Measurements from ENCODE around the gene ZRANB3. TPM values are rescaled to one million over a fixed set of nuclear protein-coding genes. Genes with fewer than 3 reads are reported as not detected.
"Not testable (repeated sequence)": the region's sequence is repeated elsewhere in the genome, so short reads cannot be mapped to it uniquely, and the experiment has no call there.

The ZRANB3 gene
- total RNA-seq, 1 experiment from 2014 or later, result 16.3 TPM

DNA sequence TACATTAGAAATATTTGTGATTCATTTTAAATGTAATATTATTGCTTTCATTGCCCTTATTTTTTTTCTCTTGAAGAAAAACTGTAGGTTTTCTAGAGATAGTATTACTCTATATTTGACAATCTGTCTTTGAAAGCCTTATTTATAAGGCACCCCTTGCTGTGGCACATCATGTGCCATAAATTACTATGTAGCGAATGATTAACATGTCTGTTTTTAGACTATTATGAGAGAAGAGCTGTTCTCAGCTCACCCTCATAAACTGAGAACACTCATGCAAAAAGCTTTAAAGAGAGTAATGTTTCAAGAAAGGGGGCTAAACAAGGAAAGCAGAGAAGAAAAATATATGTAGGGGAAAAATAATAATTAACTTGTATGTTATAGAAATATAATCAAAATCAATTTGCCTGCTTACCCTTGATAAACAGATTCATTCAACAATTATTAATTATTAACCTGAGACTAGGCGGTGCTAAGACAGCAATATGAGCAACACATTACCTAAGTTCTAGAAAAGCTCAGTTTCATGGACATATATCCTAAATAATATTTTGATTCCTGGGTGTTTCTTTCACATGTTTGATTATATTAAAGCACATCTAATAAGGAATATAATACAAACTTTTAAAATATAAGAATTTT lies 409.9 kb downstream of the ZRANB3 start:
- intact Hi-C loops (cut with micrococcal nuclease), result loop anchor here (10.0 kb wide), 1 partner anchor 66 kb away; the partner anchor contains the start of gene RAB3GAP1
- BruUV-seq (replicated peaks), result no TSS peak
- TF ChIP-seq, protein P1, sequence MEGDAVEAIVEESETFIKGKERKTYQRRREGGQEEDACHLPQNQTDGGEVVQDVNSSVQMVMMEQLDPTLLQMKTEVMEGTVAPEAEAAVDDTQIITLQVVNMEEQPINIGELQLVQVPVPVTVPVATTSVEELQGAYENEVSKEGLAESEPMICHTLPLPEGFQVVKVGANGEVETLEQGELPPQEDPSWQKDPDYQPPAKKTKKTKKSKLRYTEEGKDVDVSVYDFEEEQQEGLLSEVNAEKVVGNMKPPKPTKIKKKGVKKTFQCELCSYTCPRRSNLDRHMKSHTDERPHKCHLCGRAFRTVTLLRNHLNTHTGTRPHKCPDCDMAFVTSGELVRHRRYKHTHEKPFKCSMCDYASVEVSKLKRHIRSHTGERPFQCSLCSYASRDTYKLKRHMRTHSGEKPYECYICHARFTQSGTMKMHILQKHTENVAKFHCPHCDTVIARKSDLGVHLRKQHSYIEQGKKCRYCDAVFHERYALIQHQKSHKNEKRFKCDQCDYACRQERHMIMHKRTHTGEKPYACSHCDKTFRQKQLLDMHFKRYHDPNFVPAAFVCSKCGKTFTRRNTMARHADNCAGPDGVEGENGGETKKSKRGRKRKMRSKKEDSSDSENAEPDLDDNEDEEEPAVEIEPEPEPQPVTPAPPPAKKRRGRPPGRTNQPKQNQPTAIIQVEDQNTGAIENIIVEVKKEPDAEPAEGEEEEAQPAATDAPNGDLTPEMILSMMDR (IDR thresholded peaks at IDR 0.05; ENCODE audit: unreplicated experiment), result no peak
- Mint-ChIP-seq H3K4me3 (ENCODE audit: unreplicated experiment) (no peak overlapping the region), H3K36me3 (ENCODE audit: insufficient read depth, unreplicated experiment) (peaks cover 38% of the 10 kb centered on the region), H3K9me3 (ENCODE audit: unreplicated experiment) (peaks cover 8% of the 10 kb centered on the region), H3K27ac (ENCODE audit: low read depth, unreplicated experiment) (no peak overlapping the region), H3K27me3 (ENCODE audit: insufficient read depth, unreplicated experiment) (no peaks in the 10 kb centered on the region), H3K4me1 (ENCODE audit: insufficient read depth, unreplicated experiment) (peaks cover 9% of the 10 kb centered on the region)
- POLR2A ChIA-PET, result interaction anchor here (0.6 kb wide), 1 partner anchor 67 kb away, joined by 3 read pairs; no protein-coding TSS in a partner anchor
- no peak for DNase-seq (ENCODE audit: unreplicated experiment)
- CTCF ChIA-PET, result no interaction called here

DNA sequence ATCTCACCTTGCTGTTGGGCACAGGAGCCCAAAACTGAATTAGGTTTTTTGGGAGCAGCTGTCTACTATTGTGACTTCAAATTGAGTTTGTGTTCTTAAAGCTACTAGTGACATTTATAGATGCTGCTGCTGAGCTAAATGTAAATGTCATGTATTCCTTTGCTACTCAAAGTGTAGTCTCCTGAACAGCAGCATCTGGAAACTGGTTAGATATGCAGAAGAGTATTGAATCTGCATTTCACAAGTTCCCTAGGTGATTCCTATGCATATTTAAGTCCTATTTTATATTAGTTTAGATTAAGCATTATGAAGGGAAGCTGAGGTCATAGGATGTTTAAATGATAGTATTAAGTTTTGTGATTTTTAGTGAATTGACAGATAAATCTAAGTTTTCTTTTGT lies 411.4 kb downstream of the ZRANB3 start:
- intact Hi-C loops (cut with micrococcal nuclease), result no loop called here
- no peak for DNase-seq (ENCODE audit: unreplicated experiment)
- Mint-ChIP-seq H3K4me3 (ENCODE audit: unreplicated experiment) (no peak overlapping the region), H3K36me3 (ENCODE audit: insufficient read depth, unreplicated experiment) (peaks cover 43% of the 10 kb centered on the region), H3K4me1 (ENCODE audit: insufficient read depth, unreplicated experiment) (no peaks in the 10 kb centered on the region), H3K27ac (ENCODE audit: low read depth, unreplicated experiment) (no peak overlapping the region), H3K9me3 (ENCODE audit: unreplicated experiment) (peaks cover 8% of the 10 kb centered on the region), H3K27me3 (ENCODE audit: insufficient read depth, unreplicated experiment) (no peaks in the 10 kb centered on the region)
- CTCF ChIA-PET, result no interaction called here
- POLR2A ChIA-PET, result no interaction called here
- no TSS peak for BruUV-seq (replicated peaks)
- TF ChIP-seq, protein P1 (IDR thresholded peaks at IDR 0.05; ENCODE audit: unreplicated experiment), result no peak

DNA sequence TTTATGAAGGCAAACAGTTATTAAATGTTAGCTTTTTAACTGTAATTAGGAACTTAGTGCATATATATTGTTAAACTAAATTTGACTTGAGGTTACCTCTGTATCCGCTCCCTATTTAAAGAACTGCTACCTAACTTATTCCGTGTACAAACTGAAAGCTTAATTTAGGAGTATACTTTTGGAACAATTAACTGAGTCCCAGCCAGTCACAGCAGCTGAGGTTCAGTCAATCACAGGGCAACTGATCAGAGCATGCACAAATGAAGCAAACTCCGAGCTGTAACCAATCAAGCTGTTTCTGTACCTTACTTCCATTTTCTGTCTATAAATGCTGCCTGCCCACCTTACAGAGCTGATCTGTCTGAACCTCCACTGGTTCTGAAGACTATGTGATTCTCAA lies 417.7 kb downstream of the ZRANB3 start:
- ChIA-PET CTCF (no interaction called here), POLR2A (interaction anchor here (0.8 kb wide), 1 partner anchor 19 kb away, joined by 3 read pairs; no protein-coding TSS in a partner anchor)
- no peak for DNase-seq (ENCODE audit: unreplicated experiment)
- Mint-ChIP-seq H3K27me3 (ENCODE audit: insufficient read depth, unreplicated experiment) (no peaks in the 10 kb centered on the region), H3K4me1 (ENCODE audit: insufficient read depth, unreplicated experiment) (no peaks in the 10 kb centered on the region), H3K36me3 (ENCODE audit: insufficient read depth, unreplicated experiment) (peaks cover 44% of the 10 kb centered on the region), H3K27ac (ENCODE audit: low read depth, unreplicated experiment) (peak overlapping the region; percentile 23), H3K4me3 (ENCODE audit: unreplicated experiment) (no peak overlapping the region), H3K9me3 (ENCODE audit: unreplicated experiment) (peaks cover 8% of the 10 kb centered on the region)
- TF ChIP-seq, protein P1 (IDR thresholded peaks at IDR 0.05; ENCODE audit: unreplicated experiment), result no peak
- intact Hi-C loops (cut with micrococcal nuclease), result no loop called here
- no TSS peak for BruUV-seq (replicated peaks)

DNA sequence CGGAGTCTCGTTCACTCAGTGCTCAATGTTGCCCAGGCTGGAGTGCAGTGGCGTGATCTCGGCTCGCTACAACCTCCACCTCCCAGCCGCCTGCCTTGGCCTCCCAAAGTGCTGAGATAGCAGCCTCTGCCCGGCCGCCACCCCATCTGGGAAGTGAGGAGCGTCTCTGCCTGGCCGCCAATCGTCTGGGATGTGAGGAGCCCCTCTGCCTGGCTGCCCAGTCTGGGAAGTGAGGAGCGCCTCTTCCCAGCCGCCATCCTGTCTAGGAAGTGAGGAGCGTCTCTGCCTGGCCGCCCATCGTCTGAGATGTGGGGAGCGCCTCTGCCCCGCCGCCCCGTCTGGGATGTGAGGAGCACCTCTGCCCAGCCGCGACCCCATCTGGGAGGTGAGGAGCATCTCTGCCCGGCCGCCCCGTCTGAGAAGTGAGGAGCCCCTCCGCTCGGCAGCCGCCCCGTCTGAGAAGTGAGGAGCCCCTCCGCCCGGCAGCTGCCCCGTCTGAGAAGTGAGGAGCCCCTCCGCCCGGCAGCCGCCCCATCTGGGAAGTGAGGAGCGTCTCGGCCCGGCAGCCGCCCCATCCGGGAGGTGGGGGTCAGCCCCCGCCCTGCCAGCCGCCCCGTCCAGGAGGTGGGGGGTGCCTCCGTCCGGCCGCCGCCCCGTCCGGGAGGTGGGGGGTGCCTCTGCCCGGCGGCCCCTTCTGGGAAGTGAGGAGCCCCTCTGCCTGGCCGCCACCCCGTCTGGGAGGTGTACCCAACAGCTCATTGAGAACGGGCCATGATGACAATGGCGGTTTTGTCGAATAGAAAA lies 425.3 kb downstream of the ZRANB3 start:
- H3K36me3 Mint-ChIP-seq (ENCODE audit: insufficient read depth, unreplicated experiment), result peaks cover 32% of the 10 kb centered on the region
- POLR2A ChIA-PET; H3K27ac Mint-ChIP-seq (ENCODE audit: low read depth, unreplicated experiment); intact Hi-C loops (cut with micrococcal nuclease); H3K27me3 Mint-ChIP-seq (ENCODE audit: insufficient read depth, unreplicated experiment); CTCF ChIA-PET; DNase-seq (ENCODE audit: unreplicated experiment); H3K4me3 Mint-ChIP-seq (ENCODE audit: unreplicated experiment); BruUV-seq (replicated peaks); H3K4me1 Mint-ChIP-seq (ENCODE audit: insufficient read depth, unreplicated experiment); H3K9me3 Mint-ChIP-seq (ENCODE audit: unreplicated experiment): not testable (repeated sequence)

Data from MCF 10A (cell line).